Esophagus squamous epithelium (tissue), 4 donors: Measurements from ENCODE around the gene PRPH2.

Experiments
- POLR2A ChIP-seq, 4 donors: fragments of 450-650 bp; IDR thresholded peaks; one replicate each; pipeline ENCODE4 v1.6.1; 2017; ENCODE audit warnings: antibody characterized with exemption in 4 of 4, mild to moderate bottlenecking in 4 of 4, moderate library complexity in 3 of 4
- TF ChIP-seq, protein P1 (sequence below), 6 experiments: fragments of 450-650 bp in 4 of 6; fragments of 200-600 bp in 2 of 6; sonication (generic) in 2 of 6; IDR thresholded peaks; one replicate each; pipeline ENCODE4 v1.5.1; 2016 to 2019; ENCODE audit warnings: antibody characterized with exemption in 6 of 6, mild to moderate bottlenecking in 4 of 6, moderate library complexity in 4 of 6

DNA sequence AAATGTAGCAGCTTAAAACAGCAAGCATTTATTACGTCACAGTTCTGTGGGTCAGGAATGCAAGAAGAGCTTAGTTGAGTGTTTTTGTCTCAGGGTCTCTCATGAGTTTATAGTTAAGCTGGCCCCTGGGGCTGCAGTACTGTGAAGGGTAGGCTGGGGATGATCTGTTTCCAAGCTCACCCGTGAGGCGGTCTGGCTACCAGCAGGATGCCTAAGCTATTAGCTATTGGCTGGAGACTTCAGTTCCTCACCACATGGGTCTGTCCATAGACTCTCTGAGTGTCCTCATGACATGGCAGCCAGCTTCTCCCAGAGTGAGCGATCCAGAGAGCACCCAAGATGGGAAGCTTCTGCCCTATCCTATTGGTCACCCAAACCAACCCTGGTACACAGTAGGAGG, 46.7 kb upstream of the PRPH2 start:
- TF ChIP-seq, protein P1, sequence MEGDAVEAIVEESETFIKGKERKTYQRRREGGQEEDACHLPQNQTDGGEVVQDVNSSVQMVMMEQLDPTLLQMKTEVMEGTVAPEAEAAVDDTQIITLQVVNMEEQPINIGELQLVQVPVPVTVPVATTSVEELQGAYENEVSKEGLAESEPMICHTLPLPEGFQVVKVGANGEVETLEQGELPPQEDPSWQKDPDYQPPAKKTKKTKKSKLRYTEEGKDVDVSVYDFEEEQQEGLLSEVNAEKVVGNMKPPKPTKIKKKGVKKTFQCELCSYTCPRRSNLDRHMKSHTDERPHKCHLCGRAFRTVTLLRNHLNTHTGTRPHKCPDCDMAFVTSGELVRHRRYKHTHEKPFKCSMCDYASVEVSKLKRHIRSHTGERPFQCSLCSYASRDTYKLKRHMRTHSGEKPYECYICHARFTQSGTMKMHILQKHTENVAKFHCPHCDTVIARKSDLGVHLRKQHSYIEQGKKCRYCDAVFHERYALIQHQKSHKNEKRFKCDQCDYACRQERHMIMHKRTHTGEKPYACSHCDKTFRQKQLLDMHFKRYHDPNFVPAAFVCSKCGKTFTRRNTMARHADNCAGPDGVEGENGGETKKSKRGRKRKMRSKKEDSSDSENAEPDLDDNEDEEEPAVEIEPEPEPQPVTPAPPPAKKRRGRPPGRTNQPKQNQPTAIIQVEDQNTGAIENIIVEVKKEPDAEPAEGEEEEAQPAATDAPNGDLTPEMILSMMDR (IDR thresholded peaks at IDR 0.05): no peak
- TF ChIP-seq POLR2A (IDR thresholded peaks at IDR 0.05): no peak
